Fibroblast of skin of right quadriceps (primary cell): ENCODE results near the gene CTSC.
"Not testable (repeated sequence)": the region's sequence is repeated elsewhere in the genome, so short reads cannot be mapped to it uniquely, and the experiment has no call there.

ENCODE experiments used
- DNase-seq: peaks from one replicate; pipeline ENCODE4 v3.0.0-alpha.2; 2013

Gene CTSC

GRCh38 chr11:88348870-88349269, 11.3 kb upstream of the CTSC start:
- no peak for DNase-seq

GRCh38 chr11:88345949-88346348, 8.4 kb upstream of the CTSC start:
- DNase-seq, result no peak

- peak; percentile 54 for DNase-seq
Measured at GRCh38 chr11:88345408-88345807, 7.9 kb upstream of the CTSC start.

GRCh38 chr11:88344869-88345268, 7.3 kb upstream of the CTSC start:
- DNase-seq, result no peak

- DNase-seq, result no peak
Measured at GRCh38 chr11:88341522-88342251, 4.2 kb upstream of the CTSC start.

GRCh38 chr11:88340366-88340935, 2.9 kb upstream of the CTSC start:
- peak; percentile 55 for DNase-seq

- peak; percentile 69 for DNase-seq
Measured at GRCh38 chr11:88337987-88338668, 592 bp upstream of the CTSC start.

- DNase-seq, result no peak
Measured at GRCh38 chr11:88335284-88335683, 2.3 kb downstream of the CTSC start.

- no peak for DNase-seq
Measured at GRCh38 chr11:88333862-88334261, 3.7 kb downstream of the CTSC start.

GRCh38 chr11:88332851-88333250, 4.7 kb downstream of the CTSC start:
- no peak for DNase-seq

GRCh38 chr11:88330826-88331428, 6.6 kb downstream of the CTSC start:
- DNase-seq, result no peak

- no peak for DNase-seq
Measured at GRCh38 chr11:88329563-88330250, 7.8 kb downstream of the CTSC start.

- DNase-seq, result no peak
Measured at GRCh38 chr11:88327462-88328143, 9.9 kb downstream of the CTSC start.

GRCh38 chr11:88327061-88327460, 10.5 kb downstream of the CTSC start:
- no peak for DNase-seq

- DNase-seq, result no peak
Measured at GRCh38 chr11:88326099-88326498, 11.4 kb downstream of the CTSC start.

- no peak for DNase-seq
Measured at GRCh38 chr11:88324562-88325345, 12.8 kb downstream of the CTSC start.

- DNase-seq, result not testable (repeated sequence)
Measured at GRCh38 chr11:88322881-88323280, 14.7 kb downstream of the CTSC start.

- not testable (repeated sequence) for DNase-seq
Measured at GRCh38 chr11:88321412-88321811, 16.1 kb downstream of the CTSC start.

GRCh38 chr11:88320149-88320559, 17.4 kb downstream of the CTSC start:
- DNase-seq, result peak; percentile 94

- DNase-seq, result no peak
Measured at GRCh38 chr11:88318017-88318416, 19.5 kb downstream of the CTSC start.

GRCh38 chr11:88317536-88317935, 20.0 kb downstream of the CTSC start:
- no peak for DNase-seq

- DNase-seq, result no peak
Measured at GRCh38 chr11:88315981-88316441, 21.5 kb downstream of the CTSC start.
